Activated B cell treated with CpG ODN at 0.5 μM for 24 hours (primary cell): ENCODE results near the gene UBR4. TPM values are rescaled to one million over a fixed set of nuclear protein-coding genes. Genes with fewer than 3 reads are reported as not detected.

ENCODE experiments used
- ATAC-seq: fragments of 200-7000 bp; cut with Tn5 transposase; one replicate; pipeline ENCODE4 v1.10.0; 2021; ENCODE audit warnings: low read depth, mild to moderate bottlenecking, moderate library complexity
- CTCF ChIA-PET: fragments of 350-600 bp; sonication (Branson Sonifier 250); formaldehyde crosslinking; loops from one replicate; lab custom pipeline; 2021; ENCODE audit warnings: antibody characterized with exemption; lab: Charles Lee
- POLR2A ChIA-PET: fragments of 350-600 bp; sonication (Branson Sonifier 250); formaldehyde crosslinking; loops from one replicate; lab custom pipeline; 2021; ENCODE audit warnings: antibody characterized with exemption; lab: Charles Lee
- DNase-seq: peaks from one replicate; pipeline ENCODE4 v3.0.0; 2022
- H3K27ac Mint-ChIP-seq: one replicate; pipeline ENCODE4 v1.8.0; 2020; ENCODE audit warnings: mixed read lengths
- H3K27me3 Mint-ChIP-seq: one replicate; pipeline ENCODE4 v1.8.0; 2021; ENCODE audit warnings: mixed read lengths
- H3K36me3 Mint-ChIP-seq: one replicate; pipeline ENCODE4 v1.8.0; 2021; ENCODE audit warnings: low read depth, mixed read lengths
- H3K4me1 Mint-ChIP-seq: one replicate; pipeline ENCODE4 v1.8.0; 2021; ENCODE audit warnings: mixed read lengths
- H3K4me3 Mint-ChIP-seq: one replicate; pipeline ENCODE4 v1.8.0; 2020; ENCODE audit warnings: mild to moderate bottlenecking, mixed read lengths
- H3K9me3 Mint-ChIP-seq: one replicate; pipeline ENCODE4 v1.8.0; 2020; ENCODE audit warnings: mixed read lengths
- intact Hi-C: fragments of 100-400 bp; cut with micrococcal nuclease; formaldehyde crosslinking; loops from one replicate; pipeline ENCODE4 v1.15.1; 2024
- total RNA-seq: library from RNA; stranded (reverse); gene quantifications from 2 replicates; pipeline ENCODE4 v1.2.3, GENCODE V29; 2022
- TF ChIP-seq, protein P1 (sequence below): fragments of 200-600 bp; IDR thresholded peaks from one replicate; pipeline ENCODE4 v1.8.0; 2022; ENCODE audit warnings: antibody characterized with exemption, mild to moderate bottlenecking

Gene UBR4
- total RNA-seq, 1 donor from 2014 or later = 262 TPM

DNA sequence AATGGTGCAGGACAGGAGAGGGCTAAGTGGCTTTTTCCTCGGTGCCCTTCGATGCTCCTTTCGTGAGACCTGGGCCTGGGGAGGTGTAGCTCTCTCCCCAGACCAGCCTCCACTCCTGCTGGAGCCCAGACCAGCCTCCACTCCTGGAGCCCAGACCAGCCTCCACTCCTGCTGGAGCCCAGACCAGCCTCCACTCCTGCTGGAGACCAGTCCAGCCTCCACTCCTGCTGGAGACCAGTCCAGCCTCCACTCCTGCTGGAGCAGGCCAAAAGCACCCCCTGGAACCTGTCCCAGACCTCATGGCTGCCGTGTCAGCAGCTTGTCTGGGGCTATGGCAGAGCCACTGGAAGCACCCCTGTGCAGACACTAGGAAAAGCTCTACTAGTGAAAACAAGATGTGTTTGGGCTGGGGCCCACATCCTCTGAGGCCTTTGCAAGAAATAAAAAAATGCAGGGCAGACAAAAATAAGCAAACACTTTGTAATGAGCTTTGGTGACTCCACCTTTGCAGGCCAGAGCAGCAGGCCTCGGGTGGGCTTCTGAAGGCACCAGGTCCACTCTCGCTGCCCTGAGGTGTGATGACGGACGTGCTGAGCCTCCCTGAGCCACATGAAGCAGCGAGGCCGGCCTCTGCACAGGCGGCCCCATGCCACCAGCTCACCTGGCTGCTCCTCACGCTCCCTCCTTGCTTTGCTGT, 137.6 kb downstream of the UBR4 start:
- no peak overlapping the region for H3K27ac Mint-ChIP-seq
- TF ChIP-seq, protein P1, sequence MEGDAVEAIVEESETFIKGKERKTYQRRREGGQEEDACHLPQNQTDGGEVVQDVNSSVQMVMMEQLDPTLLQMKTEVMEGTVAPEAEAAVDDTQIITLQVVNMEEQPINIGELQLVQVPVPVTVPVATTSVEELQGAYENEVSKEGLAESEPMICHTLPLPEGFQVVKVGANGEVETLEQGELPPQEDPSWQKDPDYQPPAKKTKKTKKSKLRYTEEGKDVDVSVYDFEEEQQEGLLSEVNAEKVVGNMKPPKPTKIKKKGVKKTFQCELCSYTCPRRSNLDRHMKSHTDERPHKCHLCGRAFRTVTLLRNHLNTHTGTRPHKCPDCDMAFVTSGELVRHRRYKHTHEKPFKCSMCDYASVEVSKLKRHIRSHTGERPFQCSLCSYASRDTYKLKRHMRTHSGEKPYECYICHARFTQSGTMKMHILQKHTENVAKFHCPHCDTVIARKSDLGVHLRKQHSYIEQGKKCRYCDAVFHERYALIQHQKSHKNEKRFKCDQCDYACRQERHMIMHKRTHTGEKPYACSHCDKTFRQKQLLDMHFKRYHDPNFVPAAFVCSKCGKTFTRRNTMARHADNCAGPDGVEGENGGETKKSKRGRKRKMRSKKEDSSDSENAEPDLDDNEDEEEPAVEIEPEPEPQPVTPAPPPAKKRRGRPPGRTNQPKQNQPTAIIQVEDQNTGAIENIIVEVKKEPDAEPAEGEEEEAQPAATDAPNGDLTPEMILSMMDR = no peak
- intact Hi-C loops = no loop called here
- no peaks in the 10 kb centered on the region for H3K9me3 Mint-ChIP-seq
- H3K4me3 Mint-ChIP-seq = no peak overlapping the region
- DNase-seq (no peak), ATAC-seq (no peak)
- CTCF ChIA-PET = no interaction called here
- no peaks in the 10 kb centered on the region for H3K4me1 Mint-ChIP-seq
- no peaks in the 10 kb centered on the region for H3K27me3 Mint-ChIP-seq
- POLR2A ChIA-PET = no interaction called here
- H3K36me3 Mint-ChIP-seq = peaks cover 49% of the 10 kb centered on the region

DNA sequence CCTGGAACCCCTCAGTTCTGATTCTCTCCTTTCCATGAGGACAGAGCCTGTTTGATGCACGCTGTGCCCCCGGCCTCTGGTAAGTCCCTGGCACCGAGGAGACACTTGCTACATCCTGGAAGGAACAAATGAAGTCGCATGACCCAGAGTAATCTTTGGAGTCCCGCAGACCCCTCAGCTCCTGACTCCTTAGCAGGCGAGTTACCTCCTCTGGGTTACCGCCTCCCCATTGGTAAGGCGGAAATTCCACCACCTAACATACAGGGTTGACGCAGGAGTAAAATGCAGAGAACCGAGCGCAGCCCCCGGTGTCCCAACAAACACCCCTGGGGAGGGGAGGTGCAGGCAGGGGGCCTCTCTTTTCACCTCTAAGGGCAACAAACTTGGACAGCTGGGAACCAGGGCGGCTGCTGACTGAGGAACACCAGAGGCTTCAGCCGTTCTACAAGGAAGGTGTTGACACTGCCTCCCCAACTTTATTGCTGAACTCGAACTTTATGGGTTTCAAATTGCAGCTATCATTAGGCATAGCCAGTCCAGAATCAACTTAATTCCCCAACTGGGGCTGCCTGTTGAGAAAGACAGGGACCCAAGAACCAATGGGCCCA, 138.3 kb downstream of the UBR4 start:
- intact Hi-C loops = no loop called here
- H3K27me3 Mint-ChIP-seq = no peaks in the 10 kb centered on the region
- H3K27ac Mint-ChIP-seq = no peak overlapping the region
- ChIA-PET POLR2A (no interaction called here), CTCF (no interaction called here)
- H3K4me3 Mint-ChIP-seq = no peak overlapping the region
- TF ChIP-seq, protein P1 = no peak
- no peaks in the 10 kb centered on the region for H3K9me3 Mint-ChIP-seq
- peaks cover 43% of the 10 kb centered on the region for H3K36me3 Mint-ChIP-seq
- H3K4me1 Mint-ChIP-seq = no peaks in the 10 kb centered on the region
- DNase-seq (no peak), ATAC-seq (no peak)

DNA sequence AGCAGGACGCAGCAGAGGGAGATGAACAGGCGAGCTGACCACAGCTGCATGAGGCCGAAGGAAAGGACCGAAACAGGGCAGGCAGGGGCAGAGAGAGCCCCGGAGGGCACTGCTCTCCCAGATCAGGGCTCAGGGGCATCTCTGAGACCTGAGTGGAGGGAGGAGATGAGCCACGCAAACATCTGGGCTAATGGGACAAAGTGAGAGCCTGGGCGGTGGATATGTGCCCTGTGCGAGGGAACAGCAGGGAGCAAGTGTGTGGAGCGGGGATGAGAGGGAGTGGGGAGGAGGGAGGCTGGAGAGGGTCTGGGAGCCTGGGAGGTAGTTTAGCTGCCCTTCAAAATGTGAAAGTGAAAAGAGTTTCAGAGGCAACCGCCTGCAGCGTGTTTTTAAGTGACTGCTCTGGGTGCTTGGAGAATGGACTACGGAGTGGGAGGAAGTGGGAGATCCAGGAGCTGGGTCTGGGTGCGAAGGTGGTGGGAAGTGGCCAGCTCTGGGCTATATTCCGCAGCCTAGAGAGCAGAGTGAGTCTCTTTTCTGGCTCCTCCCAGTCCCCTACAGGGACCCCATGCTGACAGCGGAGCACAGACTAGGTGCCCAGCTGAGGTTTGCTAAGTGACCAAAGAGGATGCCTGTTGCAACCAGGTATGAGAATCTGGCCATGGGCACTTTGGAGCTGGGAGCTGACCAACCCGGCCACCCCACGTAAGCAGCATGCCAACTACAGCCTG, 139.0 kb downstream of the UBR4 start:
- H3K9me3 Mint-ChIP-seq = no peaks in the 10 kb centered on the region
- no peaks in the 10 kb centered on the region for H3K4me1 Mint-ChIP-seq
- intact Hi-C loops = no loop called here
- no peak for DNase-seq
- TF ChIP-seq, protein P1 = no peak
- no peak overlapping the region for H3K4me3 Mint-ChIP-seq
- H3K27me3 Mint-ChIP-seq = no peaks in the 10 kb centered on the region
- ATAC-seq = no peak
- ChIA-PET POLR2A (interaction anchor here (0.7 kb wide), 1 partner anchor 225 kb away, joined by 3 read pairs; no protein-coding TSS in a partner anchor), CTCF (no interaction called here)
- H3K27ac Mint-ChIP-seq = no peak overlapping the region
- peaks cover 36% of the 10 kb centered on the region for H3K36me3 Mint-ChIP-seq

DNA sequence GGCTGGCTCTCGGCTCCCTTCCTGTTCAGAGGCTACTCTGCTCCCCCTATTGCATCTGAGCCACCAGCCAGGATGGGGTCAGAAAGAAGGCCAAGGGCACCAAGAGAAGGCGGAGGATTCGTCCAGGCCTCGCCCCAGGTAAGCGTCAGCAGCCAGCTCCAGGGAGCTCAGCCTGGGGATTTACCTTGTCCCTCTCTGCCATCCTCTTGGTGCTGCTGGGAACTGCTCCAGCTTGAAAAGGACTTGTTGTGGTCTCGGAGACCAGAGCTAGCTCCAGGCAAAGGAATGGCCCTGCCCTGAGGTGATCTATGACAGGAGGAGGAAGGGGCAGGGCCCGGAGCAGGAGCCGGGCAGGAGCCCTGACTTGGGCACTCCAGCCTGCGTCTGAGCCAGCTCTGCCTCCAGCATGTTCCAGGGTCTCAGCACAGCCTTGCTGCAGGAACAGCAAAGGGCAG, 139.8 kb downstream of the UBR4 start:
- H3K36me3 Mint-ChIP-seq = peaks cover 27% of the 10 kb centered on the region
- ATAC-seq (no peak), DNase-seq (no peak)
- H3K27me3 Mint-ChIP-seq = no peaks in the 10 kb centered on the region
- no peaks in the 10 kb centered on the region for H3K9me3 Mint-ChIP-seq
- POLR2A ChIA-PET = no interaction called here
- no peak overlapping the region for H3K27ac Mint-ChIP-seq
- H3K4me3 Mint-ChIP-seq = no peak overlapping the region
- H3K4me1 Mint-ChIP-seq = no peaks in the 10 kb centered on the region
- TF ChIP-seq, protein P1 = no peak
- intact Hi-C loops = no loop called here
- CTCF ChIA-PET = interaction anchor here (0.8 kb wide), 1 partner anchor 157 kb away, joined by 3 read pairs; no protein-coding TSS in a partner anchor
